Activated T-cell treated with anti-CD3 and anti-CD28 coated beads, Interleukin-2, amount 50 U/mL, for 24 hours (primary cell): ENCODE measurements around the gene CCNY.

Experiments
- DNase-seq: peaks from one replicate; pipeline ENCODE4 v3.0.0-alpha.2; 2020
- H3K27ac Mint-ChIP-seq: 2 replicates; pipeline ENCODE4 v1.8.0; 2020; ENCODE audit warnings: mild to moderate bottlenecking, mixed read lengths
- H3K27me3 Mint-ChIP-seq: 2 replicates; pipeline ENCODE4 v1.8.0; 2020; ENCODE audit warnings: mixed read lengths
- H3K36me3 Mint-ChIP-seq: 2 replicates; pipeline ENCODE4 v1.8.0; 2020; ENCODE audit warnings: low read depth, mixed read lengths
- H3K4me1 Mint-ChIP-seq: 2 replicates; pipeline ENCODE4 v1.8.0; 2020; ENCODE audit warnings: low read depth, mixed read lengths
- H3K4me3 Mint-ChIP-seq: 2 replicates; pipeline ENCODE4 v1.8.0; 2020; ENCODE audit warnings: mild to moderate bottlenecking, moderate library complexity, mixed read lengths
- H3K9me3 Mint-ChIP-seq: 2 replicates; pipeline ENCODE4 v1.8.0; 2020; ENCODE audit warnings: mixed read lengths

The CCNY gene

DNA sequence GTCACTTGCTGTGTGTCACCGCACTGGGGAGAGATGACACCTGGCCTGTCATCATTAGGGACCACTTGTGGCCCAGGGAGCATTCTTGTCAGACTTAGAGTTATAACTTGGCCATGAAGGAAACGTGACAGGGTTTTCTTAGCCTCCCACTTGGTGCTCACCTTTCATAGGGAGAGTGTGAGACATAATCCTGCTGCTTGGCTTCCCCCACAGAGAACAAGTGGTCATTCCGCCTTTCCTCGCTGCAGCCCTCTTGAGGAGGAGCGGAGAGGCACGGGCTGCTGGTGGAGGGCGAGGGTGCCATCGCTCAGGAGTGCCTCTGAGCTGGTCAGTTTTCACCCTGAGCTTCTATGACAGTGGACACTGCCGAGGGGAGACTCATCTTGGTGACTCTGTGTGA is 143.8 kb downstream of the CCNY start:
- no peak for DNase-seq
- Mint-ChIP-seq H3K27ac (no peak overlapping the region), H3K4me1 (peaks cover 23% of the 10 kb centered on the region), H3K9me3 (no peaks in the 10 kb centered on the region), H3K27me3 (no peaks in the 10 kb centered on the region), H3K4me3 (no peak overlapping the region), H3K36me3 (peaks cover 17% of the 10 kb centered on the region)

DNA sequence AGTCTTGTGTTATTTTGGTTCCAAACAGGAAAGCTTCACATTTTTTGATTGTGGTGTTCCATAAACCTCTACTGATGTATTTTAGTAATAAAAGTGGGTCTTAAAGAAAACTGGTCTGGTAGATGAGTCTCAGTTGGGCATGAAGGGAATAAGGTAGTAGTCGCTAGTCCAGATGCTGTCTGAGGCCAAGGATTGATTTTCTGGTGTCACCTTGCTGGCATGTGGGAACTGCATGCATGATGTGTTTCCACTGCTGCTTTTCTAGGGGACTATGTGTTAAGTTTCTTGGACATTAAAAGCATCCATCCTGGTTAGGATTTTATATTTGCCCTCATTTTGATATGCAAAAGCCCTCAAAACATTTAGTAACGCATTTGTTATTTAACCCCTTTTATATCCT is 145.1 kb downstream of the CCNY start:
- H3K9me3 Mint-ChIP-seq, result no peaks in the 10 kb centered on the region
- no peaks in the 10 kb centered on the region for H3K27me3 Mint-ChIP-seq
- no peak overlapping the region for H3K27ac Mint-ChIP-seq
- peaks cover 25% of the 10 kb centered on the region for H3K36me3 Mint-ChIP-seq
- H3K4me3 Mint-ChIP-seq, result no peak overlapping the region
- DNase-seq, result no peak
- H3K4me1 Mint-ChIP-seq, result peaks cover 26% of the 10 kb centered on the region

DNA sequence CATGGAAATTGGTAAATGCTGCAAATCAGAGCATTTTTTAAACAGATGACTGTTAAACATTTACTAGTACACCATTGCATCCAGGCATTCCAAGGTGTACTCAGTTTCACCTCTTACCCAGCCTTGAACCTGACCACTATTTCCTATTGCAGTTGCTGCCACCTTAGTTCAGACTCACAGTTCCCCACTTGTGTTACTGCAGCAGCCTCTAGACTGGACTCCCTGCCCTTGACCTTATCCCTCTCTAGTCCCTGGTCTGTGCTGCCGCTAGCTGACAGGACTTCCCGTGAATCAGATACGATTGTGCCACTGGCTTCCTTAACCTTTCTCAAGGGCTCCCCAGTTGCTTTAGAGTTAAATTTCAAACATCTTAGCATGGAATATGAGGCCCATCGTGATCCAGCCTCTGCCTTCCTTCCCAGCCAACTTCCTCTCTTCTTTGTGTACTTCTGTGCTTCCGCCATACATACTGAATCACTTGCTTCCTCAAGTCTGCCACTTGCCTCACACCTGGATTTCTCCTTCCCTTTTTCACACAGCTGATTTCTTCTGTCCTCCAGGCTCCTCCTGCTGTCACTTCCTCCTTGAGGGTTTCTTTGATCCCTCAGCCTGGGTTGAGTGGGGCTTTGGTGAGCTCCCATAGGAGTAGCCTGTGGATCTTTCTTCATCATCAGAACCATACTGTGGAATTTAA is 150.1 kb downstream of the CCNY start:
- H3K4me3 Mint-ChIP-seq, result no peak overlapping the region
- no peaks in the 10 kb centered on the region for H3K27me3 Mint-ChIP-seq
- H3K9me3 Mint-ChIP-seq, result no peaks in the 10 kb centered on the region
- DNase-seq, result no peak
- peaks cover 24% of the 10 kb centered on the region for H3K4me1 Mint-ChIP-seq
- peaks cover 56% of the 10 kb centered on the region for H3K36me3 Mint-ChIP-seq
- no peak overlapping the region for H3K27ac Mint-ChIP-seq

DNA sequence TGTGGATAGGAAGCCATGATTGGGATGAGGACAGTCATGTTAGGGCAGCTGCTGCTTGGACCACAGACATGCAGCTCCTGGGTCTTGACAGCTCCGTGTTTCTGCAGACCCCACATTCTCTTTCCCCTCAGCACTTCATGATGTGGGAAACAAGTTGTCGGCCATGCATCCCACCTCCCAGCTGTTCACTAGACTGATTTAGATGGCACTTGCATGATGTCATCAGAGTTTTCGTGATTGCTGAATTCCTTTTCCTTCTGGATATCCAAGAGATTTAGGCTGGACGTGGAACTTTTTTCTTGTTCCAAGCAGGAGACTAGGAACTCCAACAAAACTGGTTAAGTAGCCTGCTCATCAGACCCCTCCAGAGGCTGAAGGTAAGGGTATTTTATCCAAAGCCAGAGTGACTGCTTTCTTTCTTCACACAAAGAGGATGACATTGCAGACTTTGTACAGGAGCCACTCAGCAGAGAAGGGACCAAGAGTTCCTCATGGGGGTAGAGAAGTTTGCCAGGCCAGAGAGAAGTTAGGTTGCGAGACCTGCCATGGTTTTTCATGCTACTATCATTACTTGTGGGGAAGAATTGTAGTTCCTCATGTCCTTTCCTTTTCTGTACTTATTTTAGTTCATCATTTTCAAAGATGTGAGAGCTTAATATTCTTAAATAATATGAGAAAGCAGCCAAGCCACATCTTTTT is 151.2 kb downstream of the CCNY start:
- Mint-ChIP-seq H3K27ac (no peak overlapping the region), H3K27me3 (no peaks in the 10 kb centered on the region), H3K36me3 (peaks cover 62% of the 10 kb centered on the region), H3K9me3 (no peaks in the 10 kb centered on the region), H3K4me1 (peaks cover 26% of the 10 kb centered on the region), H3K4me3 (no peak overlapping the region)
- no peak for DNase-seq

DNA sequence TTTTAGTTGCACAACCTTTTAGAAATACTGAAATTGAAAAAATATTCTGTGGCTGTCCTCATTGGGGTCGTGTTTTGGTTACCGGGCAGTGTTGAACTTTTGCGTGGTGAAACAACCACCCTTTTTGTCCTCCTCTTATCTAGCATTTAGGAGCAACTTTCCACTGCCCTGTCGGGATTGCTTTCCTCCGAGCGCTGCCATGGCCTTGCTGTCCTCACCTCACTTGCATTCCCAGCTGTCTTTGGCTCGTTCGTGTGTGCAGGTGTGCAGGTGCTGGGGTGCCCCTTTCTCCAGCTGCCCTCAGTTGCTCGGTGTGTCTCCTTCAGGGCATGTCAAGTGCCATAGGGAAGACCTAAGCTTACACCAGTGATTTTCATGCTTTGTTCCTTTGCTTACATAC is 151.9 kb downstream of the CCNY start:
- peak overlapping the region; percentile 58 for H3K27ac Mint-ChIP-seq
- H3K9me3 Mint-ChIP-seq, result no peaks in the 10 kb centered on the region
- H3K36me3 Mint-ChIP-seq, result peaks cover 63% of the 10 kb centered on the region
- no peaks in the 10 kb centered on the region for H3K27me3 Mint-ChIP-seq
- H3K4me3 Mint-ChIP-seq, result no peak overlapping the region
- no peak for DNase-seq
- H3K4me1 Mint-ChIP-seq, result peaks cover 33% of the 10 kb centered on the region

DNA sequence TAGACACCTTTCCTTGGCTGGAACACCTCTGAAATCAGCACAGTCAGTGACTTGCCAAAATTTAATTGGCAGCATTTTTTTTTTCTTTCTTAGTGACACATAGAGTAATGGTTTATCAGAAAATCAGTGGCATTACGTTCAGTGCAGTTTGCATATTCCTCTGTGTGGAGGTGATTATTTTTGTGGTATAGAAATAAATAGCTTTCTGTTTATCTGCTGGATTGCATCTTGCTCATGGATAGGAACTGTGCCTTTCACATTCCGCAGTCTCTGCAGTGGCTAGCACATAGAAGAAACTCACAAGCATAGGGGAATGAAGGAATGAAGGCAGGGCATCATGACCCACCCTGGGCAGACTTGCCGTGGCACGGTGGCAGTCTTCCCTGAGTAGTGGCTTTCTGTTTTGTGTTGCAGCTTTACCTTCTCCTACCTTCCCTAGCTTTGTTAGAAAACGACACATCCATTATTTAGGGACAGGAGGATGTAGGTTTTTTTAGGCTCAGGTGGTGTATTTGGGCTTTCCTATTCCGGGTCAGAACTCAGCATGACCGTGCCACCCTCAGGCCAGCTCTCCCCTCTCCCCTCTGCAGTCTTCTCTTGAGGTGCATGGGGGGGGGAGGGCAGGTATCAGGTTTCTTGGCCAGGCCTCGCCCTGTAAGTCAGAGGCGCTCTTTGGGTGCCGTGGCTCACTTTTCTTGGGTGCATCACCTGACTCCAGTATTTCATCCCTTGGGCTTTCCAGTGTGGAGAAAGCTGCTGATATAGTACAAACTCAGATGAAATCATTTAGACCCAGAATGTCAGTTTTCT is 156.3 kb downstream of the CCNY start:
- H3K27me3 Mint-ChIP-seq, result no peaks in the 10 kb centered on the region
- H3K4me1 Mint-ChIP-seq, result peaks cover 57% of the 10 kb centered on the region
- H3K9me3 Mint-ChIP-seq, result no peaks in the 10 kb centered on the region
- H3K36me3 Mint-ChIP-seq, result peaks cover 31% of the 10 kb centered on the region
- H3K4me3 Mint-ChIP-seq, result no peak overlapping the region
- DNase-seq, result no peak
- no peak overlapping the region for H3K27ac Mint-ChIP-seq

DNA sequence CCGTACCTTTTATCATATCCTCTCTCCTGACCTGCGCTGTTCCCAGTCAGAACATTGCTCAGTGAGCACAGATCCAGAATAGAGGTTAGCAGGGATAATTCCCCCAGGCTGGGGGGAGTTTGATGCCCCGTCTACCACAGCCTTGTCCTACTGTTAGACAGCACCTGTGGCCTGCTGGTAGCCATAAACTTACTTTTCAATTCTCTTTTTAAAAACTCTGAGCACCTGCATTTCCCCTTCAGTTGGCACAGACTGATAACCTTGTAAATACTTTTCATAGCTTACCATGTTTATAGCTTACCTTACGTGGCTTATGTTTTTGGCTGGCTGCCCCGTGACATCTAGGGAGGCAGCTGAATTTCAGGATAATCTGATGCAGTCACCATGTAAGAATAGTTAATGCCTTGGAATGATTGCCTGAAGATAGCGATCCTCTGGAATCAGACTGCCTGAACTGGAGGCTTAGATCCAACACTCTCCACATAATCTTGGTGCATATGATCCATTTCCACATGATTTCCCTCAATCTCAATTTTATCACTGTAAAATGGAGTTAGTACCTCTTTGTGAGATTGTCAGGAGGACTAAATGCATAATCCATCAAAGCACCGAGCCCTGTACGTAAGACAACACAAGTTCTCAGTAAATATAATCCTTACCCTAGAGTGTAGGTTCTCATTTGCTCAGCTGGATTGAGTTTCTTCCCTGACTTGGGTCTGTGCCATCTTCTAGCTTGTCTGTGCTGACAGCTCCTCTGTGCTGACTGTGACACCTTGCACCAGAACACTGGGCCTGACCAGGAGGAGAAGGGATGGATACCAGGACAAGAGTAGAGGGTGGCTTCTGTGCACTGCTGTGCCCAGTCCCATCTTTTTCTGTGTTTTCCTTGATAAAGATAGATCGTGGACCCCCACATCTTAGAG is 157.1 kb downstream of the CCNY start:
- Mint-ChIP-seq H3K27me3 (no peaks in the 10 kb centered on the region), H3K27ac (no peak overlapping the region), H3K4me3 (no peak overlapping the region), H3K36me3 (peaks cover 24% of the 10 kb centered on the region), H3K9me3 (no peaks in the 10 kb centered on the region), H3K4me1 (peaks cover 64% of the 10 kb centered on the region)
- no peak for DNase-seq

DNA sequence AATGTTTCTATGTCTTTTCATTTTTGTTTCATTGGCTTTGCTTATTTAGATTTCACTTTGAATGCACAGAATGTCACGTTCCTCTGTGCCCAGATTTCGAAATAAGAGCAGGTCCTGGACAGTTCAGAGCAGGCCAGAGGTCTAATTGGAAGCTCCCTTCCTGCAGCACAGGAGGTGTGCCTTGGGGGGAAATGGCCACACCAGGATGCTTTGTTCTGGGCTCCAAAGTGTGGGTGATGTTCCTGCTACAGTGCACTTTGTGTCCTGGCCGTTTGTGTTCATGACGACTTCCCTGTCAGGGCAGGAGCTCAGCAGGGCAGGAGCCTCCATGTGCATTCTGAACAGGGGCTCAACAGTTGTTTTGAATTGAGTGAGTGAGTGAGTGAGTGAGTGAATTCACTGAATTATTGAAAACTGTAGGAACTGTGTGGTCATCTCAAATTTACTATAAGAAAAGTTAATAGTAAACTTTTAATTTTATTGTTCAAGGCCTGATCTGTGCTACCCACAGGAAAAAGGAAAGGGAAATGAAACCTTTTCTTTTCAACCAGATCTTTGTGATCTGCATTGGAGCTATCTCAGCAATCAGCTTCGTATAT is 159.3 kb downstream of the CCNY start:
- DNase-seq, result no peak
- peaks cover 67% of the 10 kb centered on the region for H3K4me1 Mint-ChIP-seq
- peak overlapping the region; percentile 4 for H3K27ac Mint-ChIP-seq
- no peaks in the 10 kb centered on the region for H3K27me3 Mint-ChIP-seq
- peaks cover 20% of the 10 kb centered on the region for H3K36me3 Mint-ChIP-seq
- H3K4me3 Mint-ChIP-seq, result no peak overlapping the region
- H3K9me3 Mint-ChIP-seq, result no peaks in the 10 kb centered on the region

DNA sequence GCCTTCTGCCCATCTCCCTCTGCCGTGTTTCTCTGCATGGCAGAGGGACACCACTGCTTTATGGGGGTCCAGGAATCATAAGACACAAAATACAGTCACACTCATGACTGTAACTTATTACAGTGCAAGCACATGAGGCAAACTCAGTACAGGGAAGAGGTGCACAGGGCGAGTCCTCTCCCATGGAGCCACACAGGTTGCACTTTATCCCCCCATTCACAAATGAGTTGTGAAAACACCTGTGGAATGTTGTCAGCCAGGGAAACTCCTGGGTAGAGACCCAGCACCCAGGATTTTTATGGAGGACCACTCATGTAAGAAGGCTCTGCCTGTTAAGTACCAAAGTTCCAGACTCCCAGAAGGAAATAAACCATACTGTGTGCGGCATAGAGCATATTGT is 161.6 kb downstream of the CCNY start:
- peaks cover 27% of the 10 kb centered on the region for H3K36me3 Mint-ChIP-seq
- no peaks in the 10 kb centered on the region for H3K27me3 Mint-ChIP-seq
- peaks cover 53% of the 10 kb centered on the region for H3K4me1 Mint-ChIP-seq
- H3K27ac Mint-ChIP-seq, result no peak overlapping the region
- H3K9me3 Mint-ChIP-seq, result no peaks in the 10 kb centered on the region
- no peak for DNase-seq
- no peak overlapping the region for H3K4me3 Mint-ChIP-seq

DNA sequence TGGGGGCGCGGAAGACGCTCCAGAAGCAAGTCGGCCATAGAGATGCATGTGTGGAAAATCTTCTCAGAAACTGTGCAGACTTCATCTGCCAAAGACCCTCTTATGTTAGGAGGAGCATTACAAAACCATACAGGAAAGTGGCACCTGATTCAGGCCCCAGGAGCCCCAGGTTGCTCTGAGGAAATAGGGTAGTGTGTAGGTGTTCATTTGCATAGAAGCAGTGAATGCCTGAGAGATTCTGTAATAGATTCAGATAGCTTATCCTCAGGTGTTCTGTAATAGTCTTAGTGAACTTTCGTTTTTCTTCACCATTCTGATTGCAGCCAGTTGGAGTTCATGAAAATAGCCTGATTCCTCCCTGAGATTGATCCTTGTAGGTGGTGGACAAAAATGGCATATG is 162.4 kb downstream of the CCNY start:
- H3K36me3 Mint-ChIP-seq, result peaks cover 27% of the 10 kb centered on the region
- H3K4me1 Mint-ChIP-seq, result peaks cover 46% of the 10 kb centered on the region
- H3K27me3 Mint-ChIP-seq, result no peaks in the 10 kb centered on the region
- H3K27ac Mint-ChIP-seq, result no peak overlapping the region
- no peak overlapping the region for H3K4me3 Mint-ChIP-seq
- no peak for DNase-seq
- H3K9me3 Mint-ChIP-seq, result no peaks in the 10 kb centered on the region

DNA sequence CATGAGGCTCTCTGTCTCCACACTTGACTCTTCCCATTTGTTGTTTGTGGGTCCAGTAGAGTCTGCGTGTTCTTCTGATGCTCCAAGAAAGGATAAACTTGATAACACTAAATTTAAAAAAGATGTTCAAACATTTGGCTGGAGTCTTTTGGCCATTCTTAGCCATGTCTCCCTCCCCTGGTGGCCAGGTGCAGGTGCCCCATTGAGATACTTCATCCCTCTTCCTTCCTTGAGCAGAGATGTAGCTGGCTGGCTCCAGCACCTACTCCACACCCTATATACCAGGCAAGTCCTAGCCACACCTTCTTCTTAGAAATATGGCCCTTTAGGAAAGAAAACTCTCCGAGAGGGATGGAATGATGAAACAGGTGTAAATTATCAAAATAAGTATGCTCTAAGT is 165.6 kb downstream of the CCNY start:
- Mint-ChIP-seq H3K4me1 (peaks cover 36% of the 10 kb centered on the region), H3K27me3 (no peaks in the 10 kb centered on the region), H3K4me3 (no peak overlapping the region), H3K9me3 (no peaks in the 10 kb centered on the region), H3K36me3 (peaks cover 34% of the 10 kb centered on the region), H3K27ac (no peak overlapping the region)
- DNase-seq, result no peak

DNA sequence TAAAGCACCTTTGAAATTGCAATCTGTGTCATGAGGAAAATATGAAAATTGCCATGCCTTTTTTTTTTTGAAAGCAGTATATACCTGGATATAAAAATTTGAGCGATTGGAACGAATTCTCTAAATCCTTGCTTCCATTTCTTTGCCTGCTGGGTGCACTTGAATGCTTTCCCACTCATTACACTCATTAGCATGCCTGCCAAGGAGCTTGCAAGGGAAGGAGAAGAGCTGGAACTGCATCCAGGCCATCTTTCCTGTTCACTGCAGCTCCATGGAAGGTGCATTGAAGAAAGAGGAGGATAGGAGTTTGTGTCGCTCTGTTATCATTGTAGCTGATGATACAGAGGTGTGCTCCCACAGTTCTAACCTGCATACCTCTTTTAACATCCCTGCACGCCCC is 166.4 kb downstream of the CCNY start:
- peaks cover 35% of the 10 kb centered on the region for H3K4me1 Mint-ChIP-seq
- no peak overlapping the region for H3K4me3 Mint-ChIP-seq
- no peaks in the 10 kb centered on the region for H3K27me3 Mint-ChIP-seq
- DNase-seq, result no peak
- H3K36me3 Mint-ChIP-seq, result peaks cover 34% of the 10 kb centered on the region
- no peaks in the 10 kb centered on the region for H3K9me3 Mint-ChIP-seq
- no peak overlapping the region for H3K27ac Mint-ChIP-seq

DNA sequence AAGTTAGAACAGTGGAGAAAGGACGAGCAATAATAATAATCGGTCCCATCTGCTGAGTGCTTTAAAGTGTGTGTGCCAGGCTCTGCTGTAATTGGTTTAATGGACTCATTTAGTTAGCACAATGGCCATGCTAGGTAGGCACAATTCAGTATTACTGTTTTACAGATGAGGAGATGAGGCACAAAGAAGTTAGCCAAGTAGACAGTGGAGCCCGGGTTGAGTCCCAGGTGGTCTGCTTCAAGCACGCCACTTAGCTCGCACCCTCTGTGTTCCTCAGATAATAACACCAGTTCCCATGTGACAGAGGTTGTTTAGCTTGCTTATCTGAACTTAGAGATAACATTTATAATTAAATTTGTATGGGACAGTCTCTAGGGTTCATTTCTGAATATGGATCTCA is 167.3 kb downstream of the CCNY start:
- Mint-ChIP-seq H3K27ac (no peak overlapping the region), H3K36me3 (peaks cover 34% of the 10 kb centered on the region), H3K27me3 (no peaks in the 10 kb centered on the region), H3K4me1 (peaks cover 34% of the 10 kb centered on the region), H3K9me3 (no peaks in the 10 kb centered on the region), H3K4me3 (no peak overlapping the region)
- DNase-seq, result no peak

DNA sequence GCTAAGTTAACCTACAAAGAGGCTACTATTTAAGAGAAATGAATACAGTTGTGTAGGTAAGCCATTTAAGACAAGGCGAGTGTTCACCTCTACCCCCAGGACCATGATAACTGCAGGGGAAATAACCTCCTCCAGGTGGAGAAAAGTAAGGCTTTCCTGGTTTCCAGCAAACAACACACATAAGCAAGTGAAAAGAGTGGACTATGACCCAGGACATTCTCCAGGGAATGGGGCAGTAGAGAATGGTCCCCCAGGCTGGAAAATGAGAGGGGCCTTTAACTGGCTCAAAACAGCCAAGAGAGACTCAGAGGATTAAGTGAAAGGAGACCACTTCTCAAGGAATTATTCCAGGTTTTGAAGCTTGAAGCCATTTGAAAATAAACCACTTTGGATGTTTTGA is 167.8 kb downstream of the CCNY start:
- Mint-ChIP-seq H3K9me3 (no peaks in the 10 kb centered on the region), H3K27me3 (no peaks in the 10 kb centered on the region), H3K4me1 (peaks cover 29% of the 10 kb centered on the region), H3K4me3 (no peak overlapping the region), H3K27ac (peak overlapping the region; percentile 5), H3K36me3 (peaks cover 30% of the 10 kb centered on the region)
- DNase-seq, result no peak
